HAP-1 (cell line): ENCODE results near the gene PUM1.

Experiments
- DNase-seq, 2 experiments: peaks; one replicate each; pipeline ENCODE4 v3.0.0-alpha.2; 2016 to 2020; ENCODE audit warnings: low spot score in 2 of 2
- H3K27me3 ChIP-seq: fragments of 250-450 bp; sonication (Bioruptor Pico); 2 replicates; pipeline ENCODE4 v1.5.1; 2020; ENCODE audit warnings: low read depth, mild to moderate bottlenecking, moderate library complexity
- H3K36me3 ChIP-seq: fragments of 250-450 bp; sonication (Bioruptor Pico); replicated peaks from 2 replicates; pipeline ENCODE4 v1.5.1; 2020; ENCODE audit warnings: mild to moderate bottlenecking
- H3K4me1 ChIP-seq: fragments of 250-450 bp; sonication (Bioruptor Pico); 2 replicates; pipeline ENCODE4 v1.5.1; 2020; ENCODE audit warnings: mild to moderate bottlenecking
- H3K4me3 ChIP-seq: fragments of 250-450 bp; sonication (Bioruptor Pico); 2 replicates; pipeline ENCODE4 v1.5.1; 2020; ENCODE audit warnings: mild to moderate bottlenecking, moderate library complexity
- H3K9me3 ChIP-seq: fragments of 250-450 bp; sonication (Bioruptor Pico); 2 replicates; pipeline ENCODE4 v1.5.1; 2020; ENCODE audit warnings: mild to moderate bottlenecking, moderate library complexity
- in situ Hi-C: fragments of 300-500 bp; cut with MboI; formaldehyde crosslinking; loops from 3 replicates; pipeline ENCODE4 v1.14.3; 2020; ENCODE audit warnings: low sequenced_read_pairs, inconsistent platforms, mixed read lengths

PUM1 gene

DNA sequence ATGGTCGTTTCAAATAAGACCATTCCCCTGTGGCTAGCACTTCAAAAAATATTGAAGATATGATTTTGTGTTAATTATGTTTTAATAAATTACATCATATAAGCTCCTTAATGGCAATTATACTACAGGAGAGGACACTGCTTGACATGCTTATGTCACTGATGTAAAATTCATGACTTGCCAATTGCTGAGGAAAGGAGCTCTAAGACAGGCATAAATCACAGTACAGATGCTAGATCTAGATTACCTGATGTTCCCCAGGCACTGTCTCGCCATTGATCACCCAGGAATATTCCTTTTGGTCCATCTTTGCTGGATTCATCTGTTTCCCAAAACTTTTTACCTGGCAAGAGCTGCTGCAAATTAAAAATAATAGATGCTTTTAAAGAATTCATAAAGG, 58.8 kb downstream of the PUM1 start:
- no peak overlapping the region for H3K4me3 ChIP-seq
- in situ Hi-C loops: no loop called here
- no peak for DNase-seq
- no peaks in the 10 kb centered on the region for H3K27me3 ChIP-seq
- peaks cover 14% of the 10 kb centered on the region for H3K4me1 ChIP-seq
- peaks cover 46% of the 10 kb centered on the region for H3K36me3 ChIP-seq
- no peaks in the 10 kb centered on the region for H3K9me3 ChIP-seq

DNA sequence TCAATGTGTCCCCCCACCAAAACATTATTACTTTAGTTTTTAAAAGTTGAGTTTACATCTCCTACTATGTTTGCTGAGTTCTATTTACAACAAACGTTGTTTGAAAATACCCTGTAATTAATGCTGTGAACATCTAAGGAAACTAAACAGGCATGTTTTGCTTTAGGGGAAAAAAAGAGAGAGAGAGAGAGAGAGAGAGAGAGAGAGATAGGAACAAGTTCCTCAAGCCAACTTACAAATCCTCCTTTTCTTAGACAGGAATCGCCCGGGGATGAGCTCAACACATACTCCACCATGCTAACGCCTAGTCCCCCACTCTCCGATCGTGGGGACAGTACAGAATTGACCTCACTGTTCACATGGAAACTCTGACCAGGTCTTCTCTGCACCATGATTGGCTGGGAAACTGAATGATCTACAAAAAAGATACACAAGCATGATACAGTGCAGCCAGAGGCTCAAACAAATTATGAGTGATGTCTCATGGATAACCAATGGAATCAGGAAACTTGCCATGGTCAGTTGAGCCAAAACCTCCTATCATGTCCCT, 59.8 kb downstream of the PUM1 start:
- no peak overlapping the region for H3K4me3 ChIP-seq
- peaks cover 50% of the 10 kb centered on the region for H3K36me3 ChIP-seq
- H3K4me1 ChIP-seq: peaks cover 14% of the 10 kb centered on the region

DNA sequence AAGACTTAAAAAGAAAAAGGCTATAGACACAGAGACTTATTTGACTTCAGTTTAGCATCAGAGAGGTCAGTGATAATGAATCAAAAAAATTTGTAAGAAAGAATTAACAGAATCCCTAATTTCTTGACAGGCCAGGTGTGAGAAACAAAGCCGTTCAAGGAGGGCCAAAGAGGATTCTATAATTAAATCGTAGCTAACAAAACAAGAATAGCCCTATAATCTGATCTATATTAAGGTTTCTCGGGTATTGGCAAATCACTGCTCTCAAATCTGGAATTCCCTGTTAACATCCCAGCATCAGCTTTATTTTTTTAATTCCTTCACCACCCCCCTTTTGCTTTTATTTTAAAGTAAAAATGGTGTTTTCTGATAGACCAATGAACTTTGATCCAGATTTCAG, 60.3 kb downstream of the PUM1 start:
- in situ Hi-C loops: no loop called here
- H3K4me3 ChIP-seq: no peak overlapping the region
- peaks cover 50% of the 10 kb centered on the region for H3K36me3 ChIP-seq
- DNase-seq: no peak
- H3K27me3 ChIP-seq: no peaks in the 10 kb centered on the region
- no peaks in the 10 kb centered on the region for H3K9me3 ChIP-seq
- peaks cover 18% of the 10 kb centered on the region for H3K4me1 ChIP-seq

More for the DNA sequence above, 59.8 kb downstream of the PUM1 start:
- Histone ChIP-seq H3K27me3 (no peaks in the 10 kb centered on the region), H3K9me3 (no peaks in the 10 kb centered on the region)
- DNase-seq: no peak
- in situ Hi-C loops: no loop called here

DNA sequence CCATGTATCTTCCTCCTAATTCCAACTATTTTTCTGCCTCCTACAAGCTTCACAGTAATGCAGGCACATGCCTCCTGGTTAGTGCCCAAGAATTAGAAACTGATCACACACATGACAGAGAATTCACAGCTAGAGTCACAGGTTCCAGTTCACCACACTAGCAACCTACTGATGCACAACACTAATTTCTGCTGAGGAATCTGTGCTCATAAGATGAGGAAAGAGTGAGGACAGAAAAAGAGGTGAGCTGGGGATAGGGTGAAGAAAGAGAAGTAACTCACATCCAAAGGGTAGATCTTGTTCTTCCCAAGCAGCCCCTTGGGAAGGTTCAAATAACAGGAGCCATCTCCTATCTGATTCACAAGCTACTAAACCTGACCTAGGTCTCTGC, 61.3 kb downstream of the PUM1 start:
- DNase-seq: no peak
- no peaks in the 10 kb centered on the region for H3K27me3 ChIP-seq
- no peaks in the 10 kb centered on the region for H3K9me3 ChIP-seq
- no peak overlapping the region for H3K4me3 ChIP-seq
- in situ Hi-C loops: no loop called here
- peaks cover 50% of the 10 kb centered on the region for H3K36me3 ChIP-seq
- H3K4me1 ChIP-seq: peaks cover 18% of the 10 kb centered on the region

DNA sequence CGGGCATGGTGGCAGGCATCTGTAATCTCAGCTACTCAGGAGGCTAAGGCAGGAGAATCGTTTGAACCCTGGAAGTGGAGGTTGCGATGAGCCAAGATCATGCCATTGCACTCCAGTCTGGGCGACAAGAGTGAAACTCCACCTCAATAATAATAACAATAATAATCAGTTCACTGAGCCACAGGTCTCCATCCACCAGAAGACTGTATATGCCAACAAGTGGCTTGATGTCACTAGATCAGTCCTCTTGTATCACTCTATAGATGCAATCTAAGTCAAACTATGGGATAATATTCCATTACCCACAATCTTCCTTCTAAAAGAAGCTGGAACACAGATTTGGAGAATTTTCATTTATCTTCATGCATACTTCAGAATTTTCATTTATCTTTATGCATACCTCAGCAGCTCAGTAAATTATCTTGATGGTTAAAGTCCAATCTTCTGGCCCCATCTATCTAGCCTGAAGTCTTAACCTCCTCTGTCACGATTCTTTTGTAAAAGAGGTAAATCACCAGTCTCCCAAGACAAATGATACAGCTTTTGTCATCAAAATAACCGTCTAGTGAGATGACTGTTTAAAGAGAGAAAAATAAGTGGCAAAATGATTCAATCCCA, 61.8 kb downstream of the PUM1 start:
- in situ Hi-C loops: no loop called here
- no peaks in the 10 kb centered on the region for H3K9me3 ChIP-seq
- H3K4me3 ChIP-seq: no peak overlapping the region
- no peaks in the 10 kb centered on the region for H3K27me3 ChIP-seq
- DNase-seq: no peak
- H3K4me1 ChIP-seq: peaks cover 18% of the 10 kb centered on the region
- H3K36me3 ChIP-seq: peaks cover 54% of the 10 kb centered on the region

GRCh38 chr1:31000301-31000700, 65.2 kb downstream of the PUM1 start:
- Histone ChIP-seq H3K27me3 (no peaks in the 10 kb centered on the region), H3K9me3 (no peaks in the 10 kb centered on the region), H3K4me3 (no peak overlapping the region), H3K36me3 (peaks cover 61% of the 10 kb centered on the region), H3K4me1 (peaks cover 8% of the 10 kb centered on the region)
- DNase-seq: no peak
- in situ Hi-C loops: no loop called here

GRCh38 chr1:30998887-30999286, 66.6 kb downstream of the PUM1 start:
- in situ Hi-C loops: no loop called here
- Histone ChIP-seq H3K27me3 (no peaks in the 10 kb centered on the region), H3K4me3 (no peak overlapping the region), H3K4me1 (peaks cover 8% of the 10 kb centered on the region), H3K9me3 (no peaks in the 10 kb centered on the region), H3K36me3 (peaks cover 59% of the 10 kb centered on the region)
- no peak for DNase-seq

DNA sequence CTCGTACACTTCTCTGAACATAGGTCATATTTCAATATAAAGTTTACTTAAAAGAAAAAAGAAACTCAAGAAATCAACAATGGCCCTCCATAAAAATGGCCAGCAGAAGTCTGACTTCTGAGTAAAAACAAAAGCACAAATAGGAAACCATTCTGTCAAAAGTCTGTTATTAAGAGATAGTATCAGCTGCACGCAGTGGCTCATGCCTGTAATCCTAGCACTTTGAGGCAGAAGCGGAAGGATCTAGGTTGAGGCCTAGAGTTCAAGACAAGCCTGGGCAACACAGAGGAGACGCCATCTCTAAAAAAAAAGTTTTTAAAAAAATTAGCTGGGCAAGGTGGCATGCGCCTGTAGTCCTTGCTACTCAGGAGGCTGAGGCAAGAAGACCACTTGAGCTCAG, 67.3 kb downstream of the PUM1 start:
- peaks cover 55% of the 10 kb centered on the region for H3K36me3 ChIP-seq
- no peaks in the 10 kb centered on the region for H3K27me3 ChIP-seq
- in situ Hi-C loops: no loop called here
- DNase-seq: no peak
- peaks cover 8% of the 10 kb centered on the region for H3K4me1 ChIP-seq
- no peak overlapping the region for H3K4me3 ChIP-seq
- no peaks in the 10 kb centered on the region for H3K9me3 ChIP-seq

DNA sequence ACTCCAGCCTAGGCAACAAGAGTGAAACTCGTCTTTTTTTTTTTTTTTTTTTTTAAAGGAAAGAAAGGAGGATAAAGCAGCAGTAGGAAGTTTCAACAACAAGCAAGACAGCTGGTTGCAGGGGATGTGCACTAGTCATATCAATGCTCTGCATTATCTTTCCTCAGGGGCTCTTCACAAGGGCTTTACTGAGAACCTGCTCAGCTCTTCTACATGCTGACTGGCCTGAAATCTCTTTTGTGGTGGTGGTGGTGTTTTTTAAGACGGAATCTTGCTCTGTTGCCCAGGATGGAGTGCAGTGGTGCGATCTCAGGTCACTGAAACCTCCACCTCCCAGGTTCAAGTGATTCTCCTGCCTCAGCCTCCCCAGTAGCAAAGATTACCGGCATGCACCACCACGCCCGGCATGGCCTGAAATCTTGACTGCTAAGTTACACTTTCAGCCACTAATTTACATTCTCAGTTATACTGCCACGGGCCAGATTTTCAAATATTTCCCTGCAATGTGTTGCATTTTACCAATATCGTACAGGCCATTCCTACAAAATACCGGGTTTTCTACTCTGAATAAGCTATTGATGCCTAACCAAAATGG, 68.0 kb downstream of the PUM1 start:
- Histone ChIP-seq H3K4me3 (no peak overlapping the region), H3K27me3 (no peaks in the 10 kb centered on the region), H3K36me3 (peaks cover 54% of the 10 kb centered on the region), H3K9me3 (no peaks in the 10 kb centered on the region), H3K4me1 (peaks cover 8% of the 10 kb centered on the region)
- DNase-seq: no peak
- in situ Hi-C loops: no loop called here

- DNase-seq: no peak
- Histone ChIP-seq H3K27me3 (no peaks in the 10 kb centered on the region), H3K4me3 (no peak overlapping the region), H3K36me3 (peaks cover 58% of the 10 kb centered on the region), H3K4me1 (peaks cover 4% of the 10 kb centered on the region), H3K9me3 (no peaks in the 10 kb centered on the region)
- in situ Hi-C loops: no loop called here
Measured at GRCh38 chr1:30995990-30996612, 69.4 kb downstream of the PUM1 start.

DNA sequence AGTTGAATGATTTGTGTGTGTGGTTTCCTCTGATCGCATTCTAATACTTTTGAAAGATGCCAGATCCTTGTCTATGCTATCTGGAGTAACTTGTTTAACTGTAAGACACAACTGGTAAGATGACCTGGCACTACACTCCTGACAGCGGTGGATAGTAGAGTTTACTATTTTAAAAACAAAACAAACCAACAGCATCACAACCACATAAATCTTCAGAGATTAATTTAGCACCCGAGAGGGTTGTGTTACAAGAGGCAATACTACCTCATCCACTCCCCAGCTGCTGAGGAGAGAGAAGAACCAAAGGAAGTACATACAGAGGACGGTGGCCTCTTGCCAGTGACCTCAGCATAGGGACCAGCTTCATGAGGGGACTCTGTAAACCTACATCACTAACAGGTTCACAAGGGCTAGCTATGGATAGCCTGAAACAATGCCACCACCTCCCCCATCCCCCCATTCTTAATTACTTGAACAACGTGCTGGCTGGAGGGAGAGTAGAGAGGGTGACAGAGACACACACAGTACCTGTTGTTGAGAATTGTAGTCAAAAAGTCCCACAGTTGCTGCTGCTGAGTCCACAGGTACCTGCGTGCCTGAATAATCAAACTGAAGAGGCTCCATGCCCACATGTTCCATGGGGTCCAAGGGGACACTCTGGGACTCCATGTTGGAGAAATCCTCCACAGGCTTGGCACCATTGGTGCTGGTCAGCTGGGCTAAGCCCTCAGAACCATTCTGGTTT, 73.5 kb downstream of the PUM1 start:
- H3K4me1 ChIP-seq: peaks cover 29% of the 10 kb centered on the region
- in situ Hi-C loops: no loop called here
- no peaks in the 10 kb centered on the region for H3K9me3 ChIP-seq
- no peak overlapping the region for H3K4me3 ChIP-seq
- H3K27me3 ChIP-seq: no peaks in the 10 kb centered on the region
- peaks cover 63% of the 10 kb centered on the region for H3K36me3 ChIP-seq
- DNase-seq: no peak

GRCh38 chr1:30990591-30990990, 74.9 kb downstream of the PUM1 start:
- no peak for DNase-seq
- Histone ChIP-seq H3K36me3 (peaks cover 48% of the 10 kb centered on the region), H3K9me3 (no peaks in the 10 kb centered on the region), H3K4me1 (peaks cover 44% of the 10 kb centered on the region), H3K4me3 (no peak overlapping the region), H3K27me3 (no peaks in the 10 kb centered on the region)
- in situ Hi-C loops: no loop called here

GRCh38 chr1:30988045-30988444, 77.5 kb downstream of the PUM1 start:
- Histone ChIP-seq H3K9me3 (no peaks in the 10 kb centered on the region), H3K36me3 (peaks cover 34% of the 10 kb centered on the region), H3K4me1 (peaks cover 59% of the 10 kb centered on the region), H3K4me3 (no peak overlapping the region), H3K27me3 (no peaks in the 10 kb centered on the region)
- in situ Hi-C loops: no loop called here
- no peak for DNase-seq

GRCh38 chr1:30986755-30987154, 78.8 kb downstream of the PUM1 start:
- Histone ChIP-seq H3K9me3 (no peaks in the 10 kb centered on the region), H3K4me1 (peaks cover 59% of the 10 kb centered on the region), H3K4me3 (no peak overlapping the region), H3K36me3 (peaks cover 32% of the 10 kb centered on the region), H3K27me3 (no peaks in the 10 kb centered on the region)
- DNase-seq: no peak
- in situ Hi-C loops: no loop called here
